Esophagus squamous epithelium (tissue), 4 donors: Measurements from ENCODE around the gene RASAL2.

ENCODE experiments used
- CTCF ChIP-seq, 6 experiments: fragments of 450-650 bp in 4 of 6; fragments of 200-600 bp in 2 of 6; sonication (generic) in 2 of 6; IDR thresholded peaks; one replicate each; pipeline ENCODE4 v1.5.1; 2016 to 2019; ENCODE audit warnings: antibody characterized with exemption in 6 of 6, mild to moderate bottlenecking in 4 of 6, moderate library complexity in 4 of 6
- POLR2A ChIP-seq, 4 donors: fragments of 450-650 bp; IDR thresholded peaks; one replicate each; pipeline ENCODE4 v1.6.1; 2017; ENCODE audit warnings: antibody characterized with exemption in 4 of 4, mild to moderate bottlenecking in 4 of 4, moderate library complexity in 3 of 4

- TF ChIP-seq CTCF (IDR thresholded peaks at IDR 0.05) (no peak), POLR2A (IDR thresholded peaks at IDR 0.05) (no peak)
Measured at GRCh38 chr1:178278916-178279686, 185.2 kb downstream of the RASAL2 start.
